ENCODE data around the gene PTPRD. TPM values are rescaled to one million over a fixed set of nuclear protein-coding genes. Genes with fewer than 3 reads are reported as not detected.
A peak's percentile ranks its signal among the peaks of the same experiment; 100 is the strongest.

The PTPRD gene
- total RNA-seq, 1 experiment from 2014 or later: 32.5 TPM

GRCh38 chr9:9620736-9621135 is 992.1 kb downstream of the PTPRD start:
- H3K27ac ChIP-seq (ENCODE audit: insufficient read length, low read depth, low read length): no peak overlapping the region
- H3K9ac ChIP-seq (ENCODE audit: extremely low read depth, insufficient read length, low read length): no peak overlapping the region
- Mint-ChIP-seq H3K27me3 (ENCODE audit: low read depth) (no peaks in the 10 kb centered on the region), H3K36me3 (ENCODE audit: insufficient read depth in 1 of 3, low read depth in 3 of 3) (no peaks in the 10 kb centered on the region), H3K4me1 (peaks cover 4 to 7% of the 10 kb centered on the region in 2 experiments), H3K27ac (0 out of 7 replicates have a peak overlapping the region, but pooled peaks of 1 of the 3 experiments have one; percentile 24), H3K4me3 (no peak overlapping the region), H3K9me3 (no peaks in the 10 kb centered on the region; a peak in 1 of 5 replicates)
- no peak for DNase-seq
- no peak overlapping the region for H4K5ac ChIP-seq (ENCODE audit: insufficient read length, low read depth, low read length)
- H3K4me1 ChIP-seq (ENCODE audit: insufficient read depth, low read length): no peaks in the 10 kb centered on the region
- H4K91ac ChIP-seq (ENCODE audit: insufficient read length, low read depth, low read length): no peak overlapping the region
- no peaks in the 10 kb centered on the region for H3K23me2 ChIP-seq (ENCODE audit: insufficient read length, low read depth, low read length, poor library complexity, severe bottlenecking)
- no peak overlapping the region for H4K8ac ChIP-seq (replicated peaks; ENCODE audit: insufficient read length, low read depth, low read length)
- no peak overlapping the region for H2BK12ac ChIP-seq (ENCODE audit: insufficient read length, low read depth, low read length)
- H2BK20ac ChIP-seq (ENCODE audit: low read depth, low read length, poor library complexity, severe bottlenecking): no peak overlapping the region
- H2BK15ac ChIP-seq (ENCODE audit: low read depth, low read length): no peak overlapping the region
- H3K23ac ChIP-seq (ENCODE audit: insufficient read length, low read depth, low read length): no peak overlapping the region
- TF ChIP-seq CTCF (conservative IDR thresholded peaks at IDR 0.05): no peak
- no peaks in the 10 kb centered on the region for H4K20me1 ChIP-seq (ENCODE audit: control insufficient read depth, insufficient read depth, insufficient read length)
- no peak overlapping the region for H3K4me2 ChIP-seq (ENCODE audit: insufficient read depth, insufficient read length, low read length)
- no peak overlapping the region for H2BK120ac ChIP-seq (ENCODE audit: low read depth, low read length, poor library complexity, severe bottlenecking)
- H3K9me3 ChIP-seq (ENCODE audit: control insufficient read depth, low read depth, low read length): no peaks in the 10 kb centered on the region
- no peaks in the 10 kb centered on the region for H3K27me3 ChIP-seq (ENCODE audit: insufficient read depth, low read length)
- no peak overlapping the region for H3K18ac ChIP-seq (ENCODE audit: insufficient read length, low read depth, low read length)
- no peaks in the 10 kb centered on the region for H3K79me1 ChIP-seq (ENCODE audit: insufficient read depth, low read depth, low read length, poor library complexity, severe bottlenecking)
- H3K56ac ChIP-seq (ENCODE audit: insufficient read length, low read depth, low read length): no peak overlapping the region
- H2AFZ ChIP-seq (ENCODE audit: low read length): no peak overlapping the region
- no peak overlapping the region for H3T11ph ChIP-seq (ENCODE audit: low read length)
- H2BK5ac ChIP-seq (ENCODE audit: insufficient read length, low read length): no peak overlapping the region
- no peak overlapping the region for H2AK5ac ChIP-seq (ENCODE audit: insufficient read length, low read length)
- H3K4ac ChIP-seq (ENCODE audit: low read depth, low read length): no peak overlapping the region
- WGBS (ENCODE audit: extremely low coverage, insufficient read length, low lambda C conversion rate): no CpG with 5 or more reads among the region's 2 CpGs
- no peaks in the 10 kb centered on the region for H3K79me2 ChIP-seq (ENCODE audit: insufficient read depth, low read length)
- no peak overlapping the region for H3K14ac ChIP-seq (ENCODE audit: insufficient read depth, low read length)

Data from H9 (cell line).